HG03571 (cell line): ENCODE results near the gene FAM3C.
A peak's percentile ranks its signal among the peaks of the same experiment; 100 is the strongest.

Source experiments
- ATAC-seq: cut with Tn5 transposase; IDR thresholded peaks from one replicate; pipeline ENCODE4 v1.9.1; 2021; ENCODE audit not compliant: unreplicated experiment

The FAM3C gene

GRCh38 chr7:121302214-121302745 is 93.8 kb downstream of the FAM3C start:
- ATAC-seq: peak; percentile 92

GRCh38 chr7:121301446-121302213 is 94.5 kb downstream of the FAM3C start:
- no peak for ATAC-seq

GRCh38 chr7:121300685-121301420 is 95.3 kb downstream of the FAM3C start:
- ATAC-seq: no peak
